Cardiac fibroblast (primary cell): ENCODE data around the gene COPS9.

Source experiments
- DNase-seq, 2 donors: peaks; one replicate each; pipeline versions ENCODE4 v3.0.0 to v3.0.0-alpha.2; 2010; ENCODE audit warnings: low read depth in 2 of 2
- H3K4me3 ChIP-seq, 2 donors: replicated peaks in 1 of 2; 1 replicate in 1 of 2; 2 replicates in 1 of 2; pipeline ENCODE4 v1.5.1; 2011; ENCODE audit warnings: low read depth in 2 of 2, low read length in 2 of 2, mild to moderate bottlenecking in 2 of 2, moderate library complexity in 1 of 2
- TF ChIP-seq, protein P1 (sequence below): IDR thresholded peaks from one replicate; pipeline ENCODE4 v1.5.1; 2011; ENCODE audit warnings: low read depth, mild to moderate bottlenecking, low read length, inconsistent platforms

Gene COPS9

DNA sequence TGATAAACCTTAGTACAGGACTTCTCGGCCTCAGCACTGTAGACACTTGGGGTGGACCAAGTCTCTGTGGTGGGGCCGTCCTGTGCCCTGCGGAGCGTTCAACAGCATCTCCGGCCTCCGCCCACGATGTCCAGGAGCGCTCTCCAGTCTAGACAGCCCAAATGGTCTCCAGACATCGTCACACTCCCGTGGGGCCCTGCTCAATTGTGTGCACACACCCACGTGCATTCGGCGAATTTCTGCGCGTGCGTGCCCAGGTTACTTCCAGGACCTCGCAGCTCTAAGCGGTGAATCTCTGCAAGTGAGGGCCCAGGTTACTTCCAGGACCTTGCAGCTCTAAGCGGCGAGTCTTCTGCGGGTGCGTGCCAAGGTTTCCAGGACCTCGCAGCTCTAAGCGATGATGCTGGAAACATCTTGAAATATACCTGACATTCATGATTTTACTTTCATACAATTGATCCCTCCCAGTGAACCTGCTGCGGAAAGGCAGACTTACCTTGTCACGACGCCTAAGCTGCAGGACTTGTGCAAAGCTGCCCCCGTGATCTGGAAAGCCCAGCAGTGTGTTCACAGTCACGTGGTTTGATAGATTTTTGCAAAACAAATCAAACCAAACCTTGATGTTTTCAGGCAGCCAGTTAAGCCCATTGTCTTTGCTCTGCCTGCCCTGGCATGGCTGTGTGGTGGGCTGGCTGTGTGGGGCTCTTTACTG is 20.5 kb upstream of the COPS9 start:
- no peak for DNase-seq
- no peak overlapping the region for H3K4me3 ChIP-seq

DNA sequence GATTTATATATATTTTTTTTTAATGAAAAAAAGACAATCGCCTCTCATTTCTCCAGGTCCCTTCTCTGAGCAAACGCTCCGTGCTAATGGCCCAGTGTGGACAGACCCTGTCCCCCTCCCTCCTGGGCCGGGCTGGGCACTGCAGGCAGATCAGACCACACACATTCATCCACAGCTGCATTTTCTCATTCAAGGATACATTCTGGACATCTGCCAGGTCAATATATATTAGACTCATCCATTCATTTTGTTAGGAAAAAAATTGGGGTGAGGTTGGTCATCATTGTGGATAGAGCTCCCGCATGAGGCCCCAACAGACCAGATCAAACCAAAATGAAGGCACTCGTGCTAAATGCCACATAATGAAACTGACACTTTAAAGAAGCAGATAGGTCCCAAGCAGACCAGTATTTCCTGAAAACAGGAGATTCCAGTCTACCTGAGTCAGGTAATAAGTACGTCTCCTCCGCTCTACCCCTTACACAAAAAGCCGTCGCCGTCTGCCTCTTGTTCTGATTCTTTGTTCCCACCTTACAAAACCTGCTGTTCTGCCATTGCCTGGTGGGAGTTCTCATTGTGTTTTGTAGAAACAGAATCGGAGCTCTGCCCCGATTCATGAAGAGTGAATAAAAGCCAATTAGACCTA is 19.8 kb upstream of the COPS9 start:
- no peak for DNase-seq
- no peak overlapping the region for H3K4me3 ChIP-seq
- TF ChIP-seq, protein P1, sequence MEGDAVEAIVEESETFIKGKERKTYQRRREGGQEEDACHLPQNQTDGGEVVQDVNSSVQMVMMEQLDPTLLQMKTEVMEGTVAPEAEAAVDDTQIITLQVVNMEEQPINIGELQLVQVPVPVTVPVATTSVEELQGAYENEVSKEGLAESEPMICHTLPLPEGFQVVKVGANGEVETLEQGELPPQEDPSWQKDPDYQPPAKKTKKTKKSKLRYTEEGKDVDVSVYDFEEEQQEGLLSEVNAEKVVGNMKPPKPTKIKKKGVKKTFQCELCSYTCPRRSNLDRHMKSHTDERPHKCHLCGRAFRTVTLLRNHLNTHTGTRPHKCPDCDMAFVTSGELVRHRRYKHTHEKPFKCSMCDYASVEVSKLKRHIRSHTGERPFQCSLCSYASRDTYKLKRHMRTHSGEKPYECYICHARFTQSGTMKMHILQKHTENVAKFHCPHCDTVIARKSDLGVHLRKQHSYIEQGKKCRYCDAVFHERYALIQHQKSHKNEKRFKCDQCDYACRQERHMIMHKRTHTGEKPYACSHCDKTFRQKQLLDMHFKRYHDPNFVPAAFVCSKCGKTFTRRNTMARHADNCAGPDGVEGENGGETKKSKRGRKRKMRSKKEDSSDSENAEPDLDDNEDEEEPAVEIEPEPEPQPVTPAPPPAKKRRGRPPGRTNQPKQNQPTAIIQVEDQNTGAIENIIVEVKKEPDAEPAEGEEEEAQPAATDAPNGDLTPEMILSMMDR: no peak

More for the DNA sequence above, 20.5 kb upstream of the COPS9 start:
- TF ChIP-seq, protein P1: no peak

DNA sequence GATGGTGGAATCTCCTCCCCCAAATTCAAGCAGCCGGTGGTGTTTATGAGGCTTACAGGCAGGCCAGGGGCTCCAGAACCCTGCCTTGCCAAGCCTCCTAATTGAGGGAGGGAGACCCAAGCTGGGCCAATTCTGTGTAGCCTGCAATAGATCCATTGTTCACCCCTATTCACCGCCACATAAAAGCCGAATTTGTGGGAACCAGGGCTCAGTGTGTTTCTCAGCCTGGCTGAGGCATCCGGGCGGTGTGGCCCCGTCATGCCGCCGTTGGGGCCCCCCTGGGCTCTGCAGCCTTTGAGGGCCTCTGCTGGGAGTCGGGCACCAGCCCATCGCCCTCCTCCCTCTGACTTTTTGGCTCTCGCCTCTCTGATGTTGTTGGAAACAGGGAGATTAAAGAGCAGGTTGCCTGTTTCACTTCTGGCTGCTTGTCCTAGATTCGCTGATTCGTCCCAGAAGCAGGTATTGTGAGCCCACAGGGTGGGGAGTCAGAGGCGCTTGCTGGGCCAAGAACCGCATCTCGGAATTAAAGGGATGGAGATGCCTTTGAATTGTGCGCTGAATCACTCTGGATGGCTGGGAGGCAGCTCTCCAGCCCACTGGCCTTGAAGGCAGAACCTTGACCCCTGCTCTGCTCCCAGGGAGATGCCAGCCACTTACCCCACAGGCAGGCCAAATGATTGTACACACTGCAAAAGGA is 19.1 kb upstream of the COPS9 start:
- TF ChIP-seq, protein P1: no peak
- DNase-seq: no peak
- H3K4me3 ChIP-seq: no peak overlapping the region

DNA sequence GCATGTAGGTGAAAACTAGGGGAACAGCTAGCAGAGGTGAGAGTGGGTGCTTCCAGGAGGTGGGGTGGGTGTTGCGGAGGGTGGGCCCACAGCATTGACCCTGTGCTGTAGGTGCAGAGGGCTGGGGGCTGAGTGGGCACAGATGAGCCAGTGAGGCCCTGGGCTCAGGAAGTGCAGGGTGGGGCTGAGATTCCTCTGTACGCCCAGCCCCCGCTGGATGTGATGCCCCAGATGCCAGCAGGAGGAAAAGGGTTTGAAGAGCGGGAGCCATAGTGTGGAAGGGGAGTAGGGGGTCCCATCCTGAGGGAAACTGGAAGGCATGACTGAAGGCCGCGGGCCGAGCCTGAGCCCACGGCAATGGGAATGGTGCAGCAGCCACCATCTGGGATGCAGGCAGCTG is 18.5 kb upstream of the COPS9 start:
- TF ChIP-seq, protein P1: no peak
- no peak overlapping the region for H3K4me3 ChIP-seq
- DNase-seq: no peak

DNA sequence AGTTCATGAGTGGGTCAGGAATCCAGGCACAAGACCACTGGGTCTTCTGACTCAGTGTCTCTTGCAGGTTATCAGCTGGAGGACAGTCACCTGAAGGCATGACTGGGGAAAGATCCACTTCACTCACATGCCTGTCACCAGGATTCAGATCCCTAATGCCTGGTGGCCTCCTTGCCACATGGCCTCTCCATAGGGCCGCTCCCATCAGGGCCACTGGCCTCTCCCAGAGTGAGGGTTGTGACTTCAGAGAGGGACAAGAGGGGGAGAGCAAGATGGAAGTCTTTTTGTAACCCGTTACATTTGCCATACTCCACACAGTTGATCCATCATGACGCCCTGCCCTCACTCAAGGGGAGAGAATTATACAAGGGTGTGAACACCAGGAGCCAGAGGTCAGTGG is 17.3 kb upstream of the COPS9 start:
- TF ChIP-seq, protein P1: no peak
- DNase-seq: no peak
- H3K4me3 ChIP-seq: no peak overlapping the region

DNA sequence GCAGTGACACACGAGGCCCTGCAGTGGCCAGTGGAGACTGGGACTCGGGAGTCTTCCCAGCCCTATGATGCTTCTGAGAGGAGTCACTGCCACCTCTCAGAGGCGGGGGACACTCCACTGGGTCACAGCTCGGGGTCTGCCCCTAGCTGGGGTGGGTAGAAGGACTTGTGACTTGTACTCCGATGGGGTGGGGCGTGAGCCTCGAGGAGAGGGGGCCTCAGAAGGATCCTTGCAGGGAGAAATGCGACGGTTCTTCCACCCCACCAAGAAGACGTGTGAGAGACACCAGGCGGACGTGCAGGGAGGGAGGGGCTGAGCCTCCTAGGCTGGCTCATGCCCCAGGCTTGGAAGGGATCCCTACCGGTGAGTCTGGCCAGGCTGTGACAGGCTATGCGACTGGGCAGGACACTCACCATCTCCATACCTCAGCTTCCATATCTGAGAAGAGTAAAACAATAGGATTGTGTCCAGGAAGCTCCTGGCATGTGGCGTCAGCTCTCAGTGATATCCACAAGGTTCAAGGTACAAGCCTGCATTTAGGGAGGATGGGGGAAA is 15.4 kb upstream of the COPS9 start:
- no peak overlapping the region for H3K4me3 ChIP-seq
- DNase-seq: no peak
- TF ChIP-seq, protein P1: no peak
